Thymus (tissue), 14 donors: Measurements from ENCODE around the gene C16orf78. TPM values are rescaled to one million over a fixed set of nuclear protein-coding genes. Genes with fewer than 3 reads are reported as not detected.

Source experiments
- DNase-seq, 9 donors: peaks; one replicate each; pipeline ENCODE4 v3.0.0-alpha.2; 2013; ENCODE audit warnings: low spot score in 9 of 9, low read depth in 6 of 9, missing footprints in 1 of 9
- H3K27ac ChIP-seq, 2 donors: one replicate each; pipeline ENCODE4 v1.5.1; 2013; ENCODE audit warnings: control low read depth in 1 of 2, low read depth in 1 of 2, low read length in 1 of 2, mild to moderate bottlenecking in 1 of 2, moderate library complexity in 1 of 2
- H3K27me3 ChIP-seq, 2 donors: one replicate each; pipeline ENCODE4 v1.5.1; 2013; ENCODE audit warnings: low read length in 1 of 2; ENCODE audit not compliant: control insufficient read depth in 2 of 2, insufficient read depth in 1 of 2
- H3K36me3 ChIP-seq, 2 donors: one replicate each; pipeline ENCODE4 v1.5.1; 2013; ENCODE audit warnings: low read length in 1 of 2, mild to moderate bottlenecking in 1 of 2, moderate library complexity in 1 of 2; ENCODE audit not compliant: control insufficient read depth in 2 of 2, insufficient read depth in 2 of 2
- H3K4me1 ChIP-seq, 2 donors: one replicate each; pipeline ENCODE4 v1.5.1; 2013; ENCODE audit warnings: low read length in 2 of 2; ENCODE audit not compliant: control insufficient read depth in 2 of 2, insufficient read depth in 2 of 2
- H3K4me3 ChIP-seq, 2 donors: one replicate each; pipeline ENCODE4 v1.5.1; 2013; ENCODE audit warnings: low read length in 2 of 2, control low read depth in 1 of 2, mild to moderate bottlenecking in 1 of 2
- H3K9me3 ChIP-seq, 2 donors: one replicate each; pipeline ENCODE4 v1.5.1; 2013; ENCODE audit warnings: low read length in 1 of 2, mild to moderate bottlenecking in 1 of 2; ENCODE audit not compliant: control insufficient read depth in 2 of 2, insufficient read depth in 1 of 2
- WGBS: extraction: QIAGEN DNeasy Blood & Tissue Kit; methylation state at CpG from one replicate; pipeline ENCODE4 v1.1.7; 2013; 5-methylcytosine and 5-hydroxymethylcytosine counted together
- long read RNA-seq, 10 donors: transcript quantifications; one replicate each; lab custom pipeline, GENCODE V29; 2026
- polyA plus RNA-seq: library from polyadenylated mRNA; stranded (reverse); fragments of 200-250 nt; gene quantifications from one replicate; pipeline ENCODE4 v1.2.3, GENCODE V29; 2013
- total RNA-seq: library from RNA; stranded (reverse); fragments of 120-200 nt; gene quantifications from one replicate; pipeline ENCODE4 v1.2.4, GENCODE V29; 2013
- donor health status: healthy.

C16orf78 gene, protein sequence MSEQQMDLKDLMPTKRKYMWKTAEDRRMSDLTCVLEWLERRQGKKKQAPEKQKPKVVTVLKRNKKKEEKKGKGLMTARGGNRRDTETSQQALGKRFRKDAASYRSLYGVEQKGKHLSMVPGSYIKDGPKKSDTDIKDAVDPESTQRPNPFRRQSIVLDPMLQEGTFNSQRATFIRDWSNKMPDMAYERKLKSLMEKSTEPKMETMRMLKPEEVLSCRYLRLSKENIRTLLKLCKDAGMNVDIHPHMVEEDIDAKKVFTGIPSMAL
- total RNA-seq (not detected), polyA plus RNA-seq (not detected)
- long read RNA-seq, donor 1, result 0 reads
- long read RNA-seq, donor 2, result 0 reads
- long read RNA-seq, donor 3, result 0 reads
- long read RNA-seq, donor 4, result 0 reads
- long read RNA-seq, donor 5, result 0 reads
- long read RNA-seq, donor 6, result 0 reads
- long read RNA-seq, donor 7, result 0 reads
- long read RNA-seq, donor 8, result 0 reads
- long read RNA-seq, donor 9, result 0 reads
- long read RNA-seq, donor 10, result 0 reads

DNA sequence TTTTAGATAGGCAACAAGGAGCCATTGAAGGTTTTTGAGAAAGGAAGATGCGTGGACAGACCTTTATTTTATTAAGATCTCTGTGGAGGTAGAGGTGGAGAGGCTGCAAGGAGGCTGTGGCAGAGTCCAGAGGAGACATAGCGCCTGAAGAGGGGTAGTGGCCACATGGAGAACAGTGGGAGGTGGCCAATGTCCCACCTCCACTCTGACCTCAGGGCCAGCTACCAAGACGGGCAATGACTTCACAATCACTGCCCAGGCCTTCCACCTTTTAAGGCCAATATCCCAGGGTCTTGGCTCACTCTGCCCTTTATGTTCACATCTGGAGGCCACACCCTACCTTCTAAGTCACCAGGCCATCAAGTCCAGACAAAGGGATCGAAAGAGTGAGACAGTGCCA is at the start of gene C16orf78:
C16orf78 (plus strand) TSS at position 301 of the 400 bp plus-strand sequence. CDS start 136 bp downstream, outside the sequence.
- no peaks in the 10 kb centered on the region for H3K4me1 ChIP-seq
- H3K9me3 ChIP-seq, result no peaks in the 10 kb centered on the region
- H3K27ac ChIP-seq, result no peak within 1 kb of the TSS
- H3K27me3 ChIP-seq, result peaks cover 0 to 3% of the 10 kb centered on the region in 2 donors
- 95% methylated on average over 4 of the region's 4 CpGs for WGBS
- no peak for DNase-seq
- no peaks in the 10 kb centered on the region for H3K36me3 ChIP-seq
- no peak within 1 kb of the TSS for H3K4me3 ChIP-seq

DNA sequence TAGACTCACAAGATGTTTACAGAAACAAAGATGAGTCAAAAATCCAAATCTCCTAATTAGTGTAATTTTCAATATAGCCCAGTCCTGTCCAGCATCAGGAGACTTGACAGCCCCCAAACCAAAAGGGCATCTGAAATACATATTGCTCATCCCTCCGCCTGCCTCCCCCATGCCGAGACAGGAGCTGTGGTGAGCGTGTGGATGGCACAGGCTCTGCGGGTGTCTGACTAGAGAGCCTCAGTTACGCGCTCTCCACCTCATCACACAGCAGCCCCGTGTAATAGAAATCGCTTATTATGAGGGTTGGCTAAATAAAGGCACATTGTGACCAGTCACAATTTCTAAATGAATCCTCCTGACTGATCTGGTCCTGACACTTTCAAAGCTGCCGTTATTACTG is 48.9 kb upstream of the C16orf78 start:
- H3K4me1 ChIP-seq, result no peaks in the 10 kb centered on the region
- 97% methylated on average over 9 of the region's 9 CpGs for WGBS

DNA sequence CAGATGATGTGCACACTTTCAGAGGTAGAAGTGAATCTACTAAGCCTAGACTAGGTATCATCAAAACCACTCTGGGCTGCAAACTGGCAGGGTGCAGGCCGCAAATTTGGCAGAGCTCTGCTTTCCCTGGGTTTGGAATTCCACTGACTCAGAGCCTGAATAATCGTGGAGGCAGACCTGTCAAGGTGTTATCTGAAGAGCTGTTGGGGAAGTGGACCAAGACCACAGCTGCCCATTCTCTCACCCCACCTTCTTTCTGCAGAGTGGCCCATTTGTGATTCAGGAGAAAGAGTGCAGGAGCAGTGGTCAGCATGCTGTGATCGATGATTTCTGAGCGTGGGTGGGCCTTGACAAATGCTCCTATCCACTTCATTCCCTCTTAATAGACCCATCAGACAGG is 46.1 kb upstream of the C16orf78 start:
- H3K9me3 ChIP-seq, result no peaks in the 10 kb centered on the region
- 92% methylated on average over 4 of the region's 4 CpGs for WGBS
- no peaks in the 10 kb centered on the region for H3K36me3 ChIP-seq

More for the DNA sequence above, 48.9 kb upstream of the C16orf78 start:
- no peaks in the 10 kb centered on the region for H3K36me3 ChIP-seq
- H3K4me3 ChIP-seq, result no peak overlapping the region
- DNase-seq, result no peak
- no peaks in the 10 kb centered on the region for H3K27me3 ChIP-seq
- no peak overlapping the region for H3K27ac ChIP-seq
- no peaks in the 10 kb centered on the region for H3K9me3 ChIP-seq

DNA sequence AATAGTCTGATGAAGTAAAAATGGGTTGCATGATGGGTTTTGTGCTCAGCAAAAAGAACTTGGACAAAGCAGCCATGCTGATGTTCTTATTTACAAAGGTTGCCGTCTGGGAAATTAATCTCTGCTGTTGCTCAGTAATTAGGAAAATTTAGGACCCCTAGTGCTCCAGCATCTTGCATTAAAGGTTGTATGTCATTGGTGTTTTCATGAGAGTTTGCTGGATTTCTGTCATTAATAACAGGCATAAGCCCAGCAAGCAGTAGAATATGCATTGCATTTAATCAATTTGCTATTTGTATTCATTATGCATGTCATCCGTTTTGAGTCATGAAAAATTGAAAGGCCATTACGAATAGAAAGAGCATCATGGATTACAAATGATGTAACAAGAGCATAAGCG is 45.3 kb upstream of the C16orf78 start:
- WGBS, result 96% methylated on average over 4 of the region's 4 CpGs
- Histone ChIP-seq H3K27me3 (no peaks in the 10 kb centered on the region), H3K4me3 (no peak overlapping the region), H3K4me1 (no peaks in the 10 kb centered on the region), H3K9me3 (no peaks in the 10 kb centered on the region), H3K36me3 (no peaks in the 10 kb centered on the region), H3K27ac (no peak overlapping the region)
- no peak for DNase-seq

More for the DNA sequence above, 46.1 kb upstream of the C16orf78 start:
- H3K4me3 ChIP-seq, result no peak overlapping the region
- H3K27ac ChIP-seq, result no peak overlapping the region
- no peaks in the 10 kb centered on the region for H3K4me1 ChIP-seq
- DNase-seq, result no peak
- no peaks in the 10 kb centered on the region for H3K27me3 ChIP-seq

DNA sequence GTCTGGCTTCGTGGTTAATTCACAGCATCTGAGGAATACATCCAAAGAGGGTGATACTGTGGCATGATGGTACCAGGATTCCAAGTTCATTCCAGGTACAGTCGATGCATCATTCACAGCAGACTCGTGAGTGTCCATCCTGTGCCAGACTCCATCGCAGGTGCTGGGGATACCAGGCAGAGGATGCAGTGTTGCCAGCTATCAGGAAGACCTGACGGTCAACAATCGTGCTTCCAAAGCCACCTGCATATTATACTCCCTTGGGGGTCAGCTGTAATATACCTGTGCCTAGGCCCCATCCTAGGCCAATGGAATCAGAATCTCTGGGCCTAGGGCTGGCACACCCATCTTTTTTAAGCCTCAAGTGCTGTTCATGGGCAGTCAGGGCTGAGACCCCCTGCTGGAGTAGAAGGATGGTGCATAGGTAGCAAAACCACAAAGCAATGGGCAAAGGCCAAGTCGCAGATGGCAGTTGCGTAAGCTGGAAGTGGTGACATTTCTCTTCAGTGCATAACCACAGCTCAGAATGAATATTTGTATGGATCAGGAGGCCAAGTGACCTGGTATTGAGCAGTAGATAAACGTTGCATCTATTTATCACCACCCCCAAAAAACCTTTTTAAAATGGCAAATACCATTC is 42.9 kb upstream of the C16orf78 start:
- Histone ChIP-seq H3K9me3 (no peaks in the 10 kb centered on the region), H3K27me3 (no peaks in the 10 kb centered on the region), H3K36me3 (no peaks in the 10 kb centered on the region), H3K4me1 (no peaks in the 10 kb centered on the region), H3K4me3 (no peak overlapping the region), H3K27ac (no peak overlapping the region)
- no peak for DNase-seq
- WGBS, result 73% methylated on average over 9 of the region's 9 CpGs

DNA sequence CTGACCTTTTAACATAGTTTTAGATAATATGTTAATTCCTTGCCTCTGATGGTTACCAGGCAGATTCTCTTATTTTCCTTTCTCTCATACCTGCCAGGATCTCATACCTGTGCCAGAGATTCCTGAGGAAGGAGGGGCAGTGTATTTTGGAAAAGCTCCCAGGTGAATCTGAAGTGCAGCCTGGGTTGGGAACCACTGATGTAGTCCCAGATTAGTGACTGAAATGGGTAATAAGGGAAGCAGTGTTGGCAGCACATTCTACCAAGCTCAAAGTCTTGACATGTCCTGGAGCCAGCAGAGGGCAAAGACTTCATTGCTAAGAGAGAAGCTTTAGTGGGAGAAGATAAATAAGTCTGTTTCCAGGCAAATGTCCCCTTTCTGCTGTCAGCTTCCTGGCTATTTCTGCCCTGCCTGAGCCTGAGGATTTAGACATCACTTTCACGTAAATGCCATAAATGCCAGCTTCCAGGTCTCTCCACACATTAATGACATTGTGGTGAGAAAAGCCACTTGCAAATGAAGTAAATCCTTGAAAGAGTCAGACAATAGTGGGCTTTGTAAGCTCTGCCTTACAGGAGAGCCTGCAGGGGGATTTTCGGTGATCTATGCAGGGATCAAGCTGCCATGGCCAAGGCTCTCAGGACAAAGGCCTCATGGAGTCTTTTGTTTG is 40.9 kb upstream of the C16orf78 start:
- 90% methylated on average over 2 of the region's 2 CpGs for WGBS
- Histone ChIP-seq H3K36me3 (no peaks in the 10 kb centered on the region), H3K27ac (no peak overlapping the region), H3K4me1 (no peaks in the 10 kb centered on the region), H3K4me3 (no peak overlapping the region), H3K27me3 (no peaks in the 10 kb centered on the region), H3K9me3 (no peaks in the 10 kb centered on the region)
- DNase-seq, result no peak

DNA sequence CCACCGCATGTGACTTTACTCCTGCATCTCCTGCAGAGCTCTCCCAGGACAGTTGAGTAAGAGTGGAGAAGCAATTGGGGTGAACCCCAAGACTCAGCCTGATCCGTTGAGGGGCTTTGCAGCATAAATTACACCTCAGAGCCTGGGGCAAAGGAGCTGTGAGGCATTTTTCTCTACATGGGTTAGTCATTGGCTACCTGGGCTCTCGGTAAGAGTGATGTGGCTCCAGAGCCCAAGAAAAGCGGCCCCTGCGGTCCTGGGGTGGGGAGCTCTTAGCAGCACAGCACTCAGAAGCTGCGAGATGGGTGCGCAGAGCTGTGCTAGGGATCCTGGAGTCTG is 40.4 kb upstream of the C16orf78 start:
- H3K36me3 ChIP-seq, result no peaks in the 10 kb centered on the region
- WGBS, result 87% methylated on average over 7 of the region's 7 CpGs
- no peaks in the 10 kb centered on the region for H3K27me3 ChIP-seq
- H3K4me1 ChIP-seq, result no peaks in the 10 kb centered on the region
- DNase-seq, result no peak
- H3K9me3 ChIP-seq, result no peaks in the 10 kb centered on the region
- H3K4me3 ChIP-seq, result no peak overlapping the region
- no peak overlapping the region for H3K27ac ChIP-seq

DNA sequence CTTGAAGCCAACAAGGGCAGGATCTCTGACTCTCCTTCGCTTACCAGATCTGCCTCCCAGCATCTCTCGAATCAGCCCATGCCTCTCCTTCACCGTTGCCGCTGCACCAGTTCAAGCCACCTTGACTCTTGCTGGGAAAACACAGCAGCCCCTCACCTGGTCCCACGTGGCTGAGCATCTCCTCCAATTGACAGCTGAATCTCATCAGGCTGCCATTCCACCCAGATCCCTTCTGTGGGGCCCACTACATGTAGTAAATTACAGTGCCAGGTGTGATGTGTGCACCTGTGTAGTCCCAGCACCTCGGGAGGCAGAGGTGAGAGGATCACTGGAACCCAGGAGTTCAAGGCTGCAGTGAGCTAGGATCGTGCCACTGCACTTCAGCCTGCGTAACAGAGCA is 37.8 kb upstream of the C16orf78 start:
- DNase-seq, result no peak
- 85% methylated on average over 8 of the region's 8 CpGs for WGBS

DNA sequence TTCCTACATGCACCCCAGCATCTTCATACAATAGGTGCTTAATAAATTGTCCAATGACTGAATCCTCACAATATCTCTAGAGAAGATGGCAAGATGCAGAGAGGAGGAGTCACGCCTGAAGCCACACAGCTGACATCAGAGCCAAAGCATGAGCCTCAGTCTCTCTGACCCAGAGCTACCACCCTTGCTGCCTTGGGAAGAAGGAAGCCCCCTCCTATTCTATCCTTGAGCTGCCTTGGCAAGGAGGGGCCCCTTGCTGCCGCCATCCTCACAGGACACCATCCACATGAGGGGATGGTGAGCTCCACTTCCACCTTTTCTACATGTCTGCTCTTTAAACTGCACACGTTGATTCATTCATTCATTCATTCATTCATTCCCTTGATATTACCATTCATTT is 37.0 kb upstream of the C16orf78 start:
- H3K27ac ChIP-seq, result no peak overlapping the region
- DNase-seq, result no peak
- 92% methylated on average over 3 of the region's 3 CpGs for WGBS
- H3K9me3 ChIP-seq, result no peaks in the 10 kb centered on the region
- H3K4me1 ChIP-seq, result peaks cover 8 to 12% of the 10 kb centered on the region in 2 donors
- no peaks in the 10 kb centered on the region for H3K36me3 ChIP-seq
- no peaks in the 10 kb centered on the region for H3K27me3 ChIP-seq
- no peak overlapping the region for H3K4me3 ChIP-seq

More for the DNA sequence above, 37.8 kb upstream of the C16orf78 start:
- Histone ChIP-seq H3K36me3 (no peaks in the 10 kb centered on the region), H3K27me3 (no peaks in the 10 kb centered on the region), H3K4me1 (peaks cover 8 to 12% of the 10 kb centered on the region in 2 donors), H3K4me3 (no peak overlapping the region), H3K9me3 (no peaks in the 10 kb centered on the region), H3K27ac (no peak overlapping the region)
